ENCODE measurements around the gene CYP4F11. TPM values are rescaled to one million over a fixed set of nuclear protein-coding genes. Genes with fewer than 3 reads are reported as not detected.
"Not testable (repeated sequence)": the region's sequence is repeated elsewhere in the genome, so short reads cannot be mapped to it uniquely, and the experiment has no call there.

The CYP4F11 gene
- total RNA-seq, 1 donor from 2014 or later: 0.56 TPM

DNA sequence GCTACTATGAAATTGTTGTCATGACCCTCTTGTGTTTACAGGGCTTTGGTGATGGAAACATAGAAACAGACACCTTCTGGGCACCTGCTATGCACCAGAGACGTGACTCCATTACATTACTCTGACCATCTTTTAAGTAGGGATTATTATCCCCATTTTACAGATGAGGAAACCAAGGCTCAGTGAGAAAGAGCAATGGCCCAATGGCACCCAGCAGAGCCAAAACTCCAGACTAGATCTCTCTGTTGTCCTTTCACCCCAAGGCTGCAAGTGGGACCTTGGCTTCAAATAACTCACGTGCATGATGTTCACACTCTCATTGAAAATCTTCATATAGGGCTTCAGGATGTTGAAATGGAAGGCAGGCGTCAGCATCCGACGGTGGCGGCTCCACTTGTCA, 42.3 kb downstream of the CYP4F11 start:
- intact Hi-C loops (cut with DNase I): no loop called here
- ATAC-seq (ENCODE audit: poor library complexity) (no peak), DNase-seq (no peak)

DNA sequence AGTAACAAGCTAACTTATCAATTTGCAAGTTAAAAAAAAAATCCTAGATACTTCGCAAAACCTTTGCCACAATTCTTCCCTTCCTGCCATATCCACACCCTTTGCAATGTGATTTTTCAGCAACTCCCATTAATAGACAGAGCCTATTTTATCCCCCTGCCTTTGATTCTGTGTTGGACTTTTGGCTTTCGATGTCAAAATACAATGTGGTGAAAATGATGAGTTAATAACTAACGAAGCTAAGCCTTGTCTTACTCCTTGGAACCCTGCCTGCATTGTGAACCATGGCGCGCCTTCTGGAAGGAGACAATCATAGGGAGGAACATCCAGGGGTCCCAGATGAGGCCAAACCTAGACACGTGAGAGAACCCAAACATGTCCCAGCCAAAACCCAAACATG, 42.9 kb downstream of the CYP4F11 start:
- intact Hi-C loops (cut with DNase I): no loop called here
- ATAC-seq (ENCODE audit: poor library complexity) (no peak), DNase-seq (no peak)

DNA sequence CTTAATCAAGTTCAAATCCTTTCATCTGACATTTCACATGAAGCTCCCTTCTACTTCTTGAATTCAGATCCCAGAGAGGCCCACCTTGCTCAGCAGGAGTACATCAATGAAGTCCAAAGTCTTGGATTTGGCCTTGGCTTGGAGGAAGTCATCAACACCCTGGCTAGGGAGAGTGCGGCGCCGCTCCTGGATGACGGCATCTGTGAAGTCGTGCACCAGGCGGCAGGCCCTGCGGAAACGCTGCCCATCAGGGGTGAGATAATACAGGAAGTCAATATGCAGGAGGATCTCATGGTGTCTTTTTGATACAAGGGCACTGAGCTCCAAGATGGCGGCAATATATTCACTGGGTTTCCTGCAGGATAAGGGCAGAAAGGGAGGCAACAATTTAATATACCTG, 45.0 kb downstream of the CYP4F11 start:
- DNase-seq; intact Hi-C loops (cut with DNase I); ATAC-seq (ENCODE audit: poor library complexity): not testable (repeated sequence)

DNA sequence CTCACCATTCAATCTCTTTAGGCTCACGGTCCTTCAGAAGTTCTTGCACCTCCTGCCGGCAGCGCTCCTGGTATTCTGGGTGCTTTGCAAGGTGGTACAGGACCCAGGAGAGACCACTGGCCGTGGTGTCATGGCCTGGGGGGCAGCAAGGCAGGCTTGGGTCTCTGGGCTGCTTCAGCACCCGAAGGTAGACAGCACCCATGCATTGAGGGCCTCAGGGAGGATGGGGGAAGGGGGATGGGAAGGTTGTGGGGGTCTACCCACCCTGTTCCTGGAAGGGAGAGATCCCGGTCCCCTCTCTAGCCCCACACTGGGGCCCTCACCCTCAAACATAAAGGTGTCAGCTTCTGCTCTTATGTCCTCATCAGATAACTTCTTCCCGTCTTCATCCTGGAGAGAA, 48.4 kb downstream of the CYP4F11 start:
- no peak for DNase-seq
- intact Hi-C loops (cut with DNase I): no loop called here
- no peak for ATAC-seq (ENCODE audit: poor library complexity)

DNA sequence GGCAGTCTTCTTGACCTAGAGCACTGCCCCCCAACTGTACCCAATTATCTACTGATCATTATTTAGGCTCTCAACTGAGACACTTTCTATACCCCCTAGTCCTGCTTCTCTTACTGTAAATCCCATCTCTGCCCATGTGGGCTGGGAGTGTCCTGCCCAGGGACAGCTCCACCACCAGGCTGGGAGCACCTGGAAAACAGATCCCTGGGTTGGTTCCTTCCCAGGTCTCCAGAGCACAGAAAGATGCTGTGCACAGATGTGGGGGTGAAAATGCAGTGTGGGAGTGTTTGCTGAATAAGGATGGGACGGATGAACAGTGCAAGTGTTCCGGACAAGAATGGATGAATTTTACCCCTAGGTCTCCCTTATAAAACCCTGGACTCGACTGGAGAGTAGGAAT, 49.2 kb downstream of the CYP4F11 start:
- no peak for DNase-seq
- no peak for ATAC-seq (ENCODE audit: poor library complexity)
- intact Hi-C loops (cut with DNase I): no loop called here

DNA sequence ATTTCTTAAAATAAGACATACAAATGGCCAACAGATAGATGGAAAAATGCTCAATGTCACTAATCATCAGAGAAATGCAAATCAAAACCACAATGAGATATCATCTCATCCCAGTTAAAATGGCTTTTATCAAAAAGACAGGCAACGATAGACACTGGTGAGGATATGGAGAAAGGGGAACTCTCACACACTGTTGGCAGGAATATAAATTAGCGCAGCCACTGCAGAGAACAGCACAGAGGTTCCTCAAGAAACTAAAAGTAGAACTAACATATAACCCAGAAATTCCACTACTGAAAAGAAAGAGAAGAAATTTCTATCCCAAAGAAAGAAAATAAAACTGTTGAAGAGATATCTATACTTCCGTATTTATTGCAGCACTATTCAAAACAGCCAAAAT, 51.0 kb downstream of the CYP4F11 start:
- ATAC-seq (ENCODE audit: poor library complexity); DNase-seq; intact Hi-C loops (cut with DNase I): not testable (repeated sequence)

DNA sequence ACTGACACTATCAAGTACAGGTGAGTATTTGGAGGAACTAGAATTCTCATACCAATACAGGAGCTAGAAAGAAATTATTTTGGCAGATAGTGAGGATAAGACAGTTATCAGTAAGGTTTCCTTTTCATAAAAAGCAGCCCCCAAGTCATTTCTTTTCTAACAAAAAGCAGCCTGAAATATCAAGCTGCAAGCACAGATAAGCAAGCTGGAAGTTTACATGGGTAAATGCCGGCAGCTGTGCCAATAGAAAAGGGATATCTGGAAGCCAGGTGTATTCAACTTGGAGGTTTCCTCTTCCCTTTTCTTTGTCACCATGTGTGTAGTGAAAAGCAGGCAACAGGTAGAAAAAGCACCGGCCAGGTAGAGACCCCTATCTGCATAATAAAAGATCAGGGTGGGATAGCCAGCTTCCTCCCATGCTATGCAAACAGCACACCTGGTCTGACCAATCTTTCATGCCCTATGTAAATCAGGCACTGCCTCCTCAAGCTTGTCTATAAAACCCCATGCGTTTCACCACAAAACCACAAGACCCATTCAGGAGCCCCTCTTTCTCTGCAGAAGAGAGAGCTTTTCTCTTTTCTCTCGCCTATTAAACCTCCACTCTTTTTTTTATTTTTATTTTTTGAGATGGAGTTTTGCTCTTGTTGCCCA, 59.4 kb downstream of the CYP4F11 start:
- DNase-seq (no peak), ATAC-seq (ENCODE audit: poor library complexity) (no peak)
- intact Hi-C loops (cut with DNase I): no loop called here

DNA sequence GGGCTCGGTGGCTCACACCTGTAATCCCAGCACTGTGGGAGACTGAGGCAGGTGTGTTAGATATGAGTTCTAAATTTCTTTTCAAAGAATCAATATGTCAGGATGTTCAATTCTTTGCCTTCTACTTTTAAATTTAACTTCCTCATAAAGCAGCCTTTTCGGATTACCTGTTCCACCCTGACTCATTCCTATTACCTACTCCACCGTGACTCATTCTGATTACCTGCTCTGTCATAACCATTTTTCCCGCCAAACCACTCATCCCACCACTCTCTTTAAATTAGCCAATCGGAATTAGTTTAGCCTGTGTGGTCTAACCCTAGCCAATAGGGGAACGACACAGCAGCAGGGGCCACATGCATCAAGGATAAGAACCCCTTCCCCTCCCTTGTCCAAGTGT, 60.6 kb downstream of the CYP4F11 start:
- intact Hi-C loops (cut with DNase I); ATAC-seq (ENCODE audit: poor library complexity); DNase-seq: not testable (repeated sequence)

DNA sequence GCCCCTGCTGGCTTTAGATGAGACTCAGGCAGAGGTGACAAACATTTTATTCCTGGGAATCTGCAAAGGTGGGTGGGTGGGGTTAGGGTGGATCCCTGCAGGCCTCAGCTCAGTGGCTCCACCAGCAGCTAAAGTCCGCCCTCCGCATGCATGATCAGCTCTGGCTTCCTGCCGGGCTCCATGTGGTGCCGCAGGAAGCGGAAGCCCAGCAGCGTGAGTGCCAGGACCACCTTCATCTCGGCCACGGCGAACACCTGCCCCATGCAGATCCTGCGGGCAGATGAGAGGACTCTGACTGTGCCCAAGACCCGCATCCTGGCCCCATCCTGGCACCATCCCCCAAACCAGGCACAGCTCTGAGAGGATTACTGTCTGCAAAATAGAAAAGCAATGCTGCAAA, 62.8 kb downstream of the CYP4F11 start:
- intact Hi-C loops (cut with DNase I): no loop called here
- no peak for DNase-seq
- no peak for ATAC-seq (ENCODE audit: poor library complexity)

DNA sequence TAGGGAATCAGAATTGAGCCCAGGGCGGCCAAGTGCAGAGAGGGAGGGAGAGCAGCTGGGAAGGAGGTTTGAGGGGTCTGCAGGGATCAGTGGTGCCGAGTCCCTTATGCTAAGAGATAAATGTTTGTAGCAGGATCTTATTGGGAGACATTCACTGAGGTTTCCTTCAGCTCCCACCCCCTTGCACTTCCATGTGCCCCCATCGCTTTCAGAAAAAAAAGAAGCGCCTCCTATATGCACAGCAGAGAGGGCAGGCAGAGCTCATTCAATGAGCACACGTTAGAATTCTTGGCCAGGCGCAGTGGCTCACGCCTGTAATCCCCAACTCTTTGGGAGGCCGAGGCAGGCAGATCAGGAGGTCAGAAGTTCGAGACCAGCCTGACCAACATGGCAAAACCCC, 64.5 kb downstream of the CYP4F11 start:
- no peak for DNase-seq
- intact Hi-C loops (cut with DNase I): loop anchor here (10.0 kb wide), 1 partner anchor 235 kb away; no protein-coding TSS in a partner anchor
- no peak for ATAC-seq (ENCODE audit: poor library complexity)

DNA sequence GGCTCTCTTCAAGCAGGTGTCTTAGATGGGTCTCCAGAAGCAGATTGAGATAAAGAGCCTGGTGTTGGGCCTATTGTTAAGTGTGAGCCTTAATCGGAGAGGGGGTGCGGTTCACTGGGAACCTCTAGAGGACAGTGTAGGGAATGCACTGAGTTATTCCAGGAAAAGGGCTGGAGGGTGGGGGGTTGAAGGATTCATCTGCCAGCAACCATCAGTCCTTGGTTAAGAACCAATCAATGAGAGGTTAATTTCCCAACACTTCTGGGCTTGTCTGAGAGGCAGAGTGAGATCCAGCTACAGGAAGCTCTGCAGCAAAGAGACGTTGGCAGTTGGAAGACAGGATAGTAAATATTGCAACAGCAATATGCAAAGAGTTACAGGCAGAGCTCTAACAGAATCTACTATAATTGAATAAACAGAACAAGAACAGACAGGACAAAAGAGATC, 65.2 kb downstream of the CYP4F11 start:
- ATAC-seq (ENCODE audit: poor library complexity) (peak; percentile 68), DNase-seq (no peak)
- intact Hi-C loops (cut with DNase I): loop anchor here (10.0 kb wide), 1 partner anchor 234 kb away; no protein-coding TSS in a partner anchor

DNA sequence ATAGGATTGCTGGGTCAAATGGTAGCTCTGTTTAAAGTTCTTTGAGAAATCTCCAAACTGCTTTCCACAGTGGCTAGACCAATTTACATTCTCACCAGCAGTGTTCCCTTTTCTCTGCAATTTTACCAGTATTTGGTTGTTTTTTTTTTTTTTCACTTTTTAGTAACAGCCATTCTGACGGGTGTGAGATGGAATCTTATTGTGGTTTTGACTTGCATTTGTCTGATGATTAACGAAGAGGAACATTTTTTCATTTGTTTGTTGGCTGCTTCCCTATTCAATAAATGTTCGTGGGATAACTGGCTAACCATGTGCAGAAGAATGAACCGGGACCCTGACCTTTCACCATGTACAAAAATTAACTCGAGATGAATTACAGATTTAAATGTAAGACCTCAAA, 67.7 kb downstream of the CYP4F11 start:
- ATAC-seq (ENCODE audit: poor library complexity) (no peak), DNase-seq (no peak)
- intact Hi-C loops (cut with DNase I): loop anchor here (10.0 kb wide), 1 partner anchor 232 kb away; no protein-coding TSS in a partner anchor

DNA sequence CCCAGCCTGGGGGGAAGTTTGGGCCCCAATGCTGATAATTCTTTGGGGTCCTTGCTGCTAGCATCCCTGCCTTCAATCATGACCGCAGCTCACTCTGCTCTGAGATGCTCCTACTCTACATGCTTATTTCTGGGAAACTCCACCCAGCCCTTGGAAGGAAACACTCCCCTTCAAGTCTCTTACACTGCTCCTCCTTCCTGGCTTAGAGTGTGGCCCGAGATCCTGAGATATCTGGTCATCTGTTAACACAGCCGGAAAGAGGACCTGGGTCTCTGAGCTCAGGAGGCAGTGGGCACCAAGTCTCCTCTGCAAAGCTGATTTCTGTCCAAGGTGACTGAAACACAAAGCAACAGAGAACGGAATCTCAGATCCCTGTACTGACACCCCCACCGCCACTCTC, 69.5 kb downstream of the CYP4F11 start:
- DNase-seq (no peak), ATAC-seq (ENCODE audit: poor library complexity) (no peak)
- intact Hi-C loops (cut with DNase I): loop anchor here (10.0 kb wide), 1 partner anchor 230 kb away; no protein-coding TSS in a partner anchor

DNA sequence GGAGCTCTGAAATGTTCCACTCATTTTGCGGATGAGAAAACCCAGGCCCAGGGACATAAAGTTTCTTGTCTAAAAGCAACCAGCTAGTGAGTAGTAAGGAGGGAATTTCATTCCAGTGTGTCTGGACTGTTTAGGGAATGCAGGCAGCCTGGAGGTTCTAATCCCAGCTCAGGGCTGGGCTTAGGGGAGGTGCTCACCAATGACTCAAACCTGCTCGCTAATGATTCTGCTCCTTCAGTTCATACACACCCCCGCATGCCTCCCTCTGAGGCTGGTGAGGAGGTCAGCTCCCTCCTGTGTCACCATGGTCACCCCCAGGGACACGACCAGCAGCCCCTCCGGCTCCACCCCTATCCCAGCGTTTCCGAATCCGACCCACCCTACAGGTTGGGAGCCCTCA, 71.1 kb downstream of the CYP4F11 start:
- no peak for ATAC-seq (ENCODE audit: poor library complexity)
- DNase-seq: no peak
- intact Hi-C loops (cut with DNase I): loop anchor here (10.0 kb wide), 1 partner anchor 228 kb away; no protein-coding TSS in a partner anchor

DNA sequence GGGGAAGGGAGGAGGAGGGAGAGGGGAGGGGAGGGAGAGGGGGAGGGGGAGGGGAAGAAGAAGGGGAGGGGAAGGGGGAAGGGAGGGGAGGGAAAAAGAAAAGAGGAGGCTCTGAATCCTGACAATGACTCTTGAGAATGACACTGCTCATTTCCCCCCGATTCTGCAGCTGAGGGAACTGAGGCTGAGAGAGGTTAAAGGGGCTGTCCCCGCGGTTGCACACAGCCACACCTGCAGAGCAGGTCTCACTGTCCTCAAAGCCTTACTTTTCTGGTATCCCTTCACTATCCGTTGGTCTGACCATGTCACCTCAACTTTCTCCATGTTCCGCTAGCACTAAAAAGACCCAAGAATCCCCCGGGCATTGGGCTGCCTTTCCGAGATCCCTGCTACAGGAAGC, 71.9 kb downstream of the CYP4F11 start:
- DNase-seq: no peak
- intact Hi-C loops (cut with DNase I): loop anchor here (10.0 kb wide), 1 partner anchor 228 kb away; no protein-coding TSS in a partner anchor
- no peak for ATAC-seq (ENCODE audit: poor library complexity)

Other genes starting within 250 kb of the CYP4F11 start
- gene OR10H2, start 206.5 kb downstream of the CYP4F11 start, total RNA-seq: not detected
- not detected for gene OR10H3, start 196.5 kb downstream of the CYP4F11 start, total RNA-seq
- not detected for gene OR10H5, start 146.9 kb downstream of the CYP4F11 start, total RNA-seq
- gene OR10H1, start 118.9 kb downstream of the CYP4F11 start, total RNA-seq: not detected
- not detected for gene CYP4F2, start 36.5 kb downstream of the CYP4F11 start, total RNA-seq
- gene OR10H4, start 14.5 kb upstream of the CYP4F11 start, total RNA-seq: not detected
- 74.7 TPM for gene TPM4, start 142.0 kb upstream of the CYP4F11 start, total RNA-seq
- gene RAB8A, start 177.4 kb upstream of the CYP4F11 start, total RNA-seq: 16.8 TPM
- 0.32 TPM for gene HSH2D, start 209.2 kb upstream of the CYP4F11 start, total RNA-seq
- gene CIB3, start 239.0 kb upstream of the CYP4F11 start, total RNA-seq: not detected